H9 (cell line): ENCODE data around the gene RALGAPA2. TPM values are rescaled to one million over a fixed set of nuclear protein-coding genes. Genes with fewer than 3 reads are reported as not detected.

ENCODE experiments used
- DNase-seq: peaks from one replicate; pipeline ENCODE4 v3.0.0-alpha.2; 2017
- H2AFZ ChIP-seq: one replicate; pipeline ENCODE4 v1.6.1; 2013; ENCODE audit warnings: mild to moderate bottlenecking, low read length, control low read depth, moderate library complexity
- H2AK5ac ChIP-seq: 2 replicates; pipeline ENCODE4 v1.6.1; 2013; ENCODE audit warnings: low read length, control low read depth, mixed read lengths; ENCODE audit not compliant: insufficient read length
- H2BK120ac ChIP-seq: one replicate; pipeline ENCODE4 v1.6.1; 2013; ENCODE audit warnings: low read depth, mild to moderate bottlenecking, low read length, control low read depth, inconsistent platforms; ENCODE audit not compliant: poor library complexity, severe bottlenecking
- H2BK12ac ChIP-seq: 2 replicates; pipeline ENCODE4 v1.6.1; 2013; ENCODE audit warnings: low read length, control low read depth, mixed read lengths, low read depth; ENCODE audit not compliant: insufficient read length
- H2BK15ac ChIP-seq: 2 replicates; pipeline ENCODE4 v1.6.1; 2013; ENCODE audit warnings: low read depth, low read length, control low read depth
- H2BK20ac ChIP-seq: one replicate; pipeline ENCODE4 v1.6.1; 2013; ENCODE audit warnings: low read depth, mild to moderate bottlenecking, low read length, control low read depth, inconsistent platforms; ENCODE audit not compliant: poor library complexity, severe bottlenecking
- H2BK5ac ChIP-seq: 2 replicates; pipeline ENCODE4 v1.6.1; 2013; ENCODE audit warnings: low read length, control low read depth, mixed read lengths; ENCODE audit not compliant: insufficient read length
- H3K14ac ChIP-seq: 2 replicates; pipeline ENCODE4 v1.6.1; 2013; ENCODE audit warnings: low read length, control low read depth; ENCODE audit not compliant: insufficient read depth
- H3K18ac ChIP-seq: 2 replicates; pipeline ENCODE4 v1.6.1; 2013; ENCODE audit warnings: low read depth, mild to moderate bottlenecking, mixed read lengths, low read length, control low read depth; ENCODE audit not compliant: insufficient read length
- H3K23ac ChIP-seq: 2 replicates; pipeline ENCODE4 v1.6.1; 2013; ENCODE audit warnings: low read length, control low read depth, mixed read lengths, low read depth; ENCODE audit not compliant: insufficient read length
- H3K23me2 ChIP-seq: 2 replicates; pipeline ENCODE4 v1.6.1; 2013; ENCODE audit warnings: low read depth, mild to moderate bottlenecking, mixed read lengths, low read length, control low read depth; ENCODE audit not compliant: insufficient read length, poor library complexity, severe bottlenecking
- H3K27ac ChIP-seq: 2 replicates; pipeline ENCODE4 v1.5.1; 2013; ENCODE audit warnings: low read length, control low read depth, mixed read lengths, low read depth; ENCODE audit not compliant: insufficient read length
- H3K27me3 ChIP-seq: 2 replicates; pipeline ENCODE4 v1.6.1; 2013; ENCODE audit warnings: low read length, control low read depth, inconsistent platforms; ENCODE audit not compliant: insufficient read depth
- H3K4ac ChIP-seq: 2 replicates; pipeline ENCODE4 v1.6.1; 2013; ENCODE audit warnings: low read depth, mild to moderate bottlenecking, control low read depth, inconsistent platforms, low read length, moderate library complexity
- H3K4me1 ChIP-seq: 2 replicates; pipeline ENCODE4 v1.6.1; 2013; ENCODE audit warnings: low read length, control low read depth, inconsistent platforms; ENCODE audit not compliant: insufficient read depth
- H3K4me2 ChIP-seq: 2 replicates; pipeline ENCODE4 v1.6.1; 2013; ENCODE audit warnings: low read length, control low read depth, mixed read lengths; ENCODE audit not compliant: insufficient read length, insufficient read depth
- H3K56ac ChIP-seq: 2 replicates; pipeline ENCODE4 v1.6.1; 2013; ENCODE audit warnings: low read depth, mild to moderate bottlenecking, mixed read lengths, low read length, control low read depth; ENCODE audit not compliant: insufficient read length
- H3K79me1 ChIP-seq: 2 replicates; pipeline ENCODE4 v1.6.1; 2013; ENCODE audit warnings: low read depth, mild to moderate bottlenecking, moderate library complexity, low read length, control low read depth, inconsistent platforms; ENCODE audit not compliant: insufficient read depth, poor library complexity, severe bottlenecking
- H3K79me2 ChIP-seq: 2 replicates; pipeline ENCODE4 v1.6.1; 2013; ENCODE audit warnings: low read length, control low read depth, inconsistent platforms; ENCODE audit not compliant: insufficient read depth
- H3K9ac ChIP-seq: 2 replicates; pipeline ENCODE4 v1.6.1; 2013; ENCODE audit warnings: low read length, control low read depth, mixed read lengths; ENCODE audit not compliant: insufficient read length; ENCODE audit errors: extremely low read depth
- H3K9me3 ChIP-seq: one replicate; pipeline ENCODE4 v1.6.1; 2013; ENCODE audit warnings: low read depth, low read length, inconsistent platforms; ENCODE audit not compliant: control insufficient read depth
- H3T11ph ChIP-seq: one replicate; pipeline ENCODE4 v1.6.1; 2013; ENCODE audit warnings: mild to moderate bottlenecking, low read length, control low read depth, inconsistent platforms
- H4K20me1 ChIP-seq: one replicate; pipeline ENCODE4 v1.6.1; 2013; ENCODE audit not compliant: control insufficient read depth, insufficient read length, insufficient read depth
- H4K5ac ChIP-seq: 2 replicates; pipeline ENCODE4 v1.6.1; 2013; ENCODE audit warnings: low read depth, mild to moderate bottlenecking, mixed read lengths, low read length, control low read depth; ENCODE audit not compliant: insufficient read length
- H4K8ac ChIP-seq: replicated peaks from 2 replicates; pipeline ENCODE4 v1.6.1; 2013; ENCODE audit warnings: low read length, control low read depth, mixed read lengths, low read depth; ENCODE audit not compliant: insufficient read length
- H4K91ac ChIP-seq: 2 replicates; pipeline ENCODE4 v1.6.1; 2013; ENCODE audit warnings: low read depth, mild to moderate bottlenecking, moderate library complexity, mixed read lengths, low read length, control low read depth; ENCODE audit not compliant: insufficient read length
- H3K27ac Mint-ChIP-seq, 3 experiments: 2 replicates in 2 of 3; 3 replicates in 1 of 3; pipeline ENCODE4 v1.8.0; 2020 to 2021; ENCODE audit warnings: mixed read lengths in 3 of 3, mild to moderate bottlenecking in 1 of 3, moderate library complexity in 1 of 3
- H3K27me3 Mint-ChIP-seq: 2 replicates; pipeline ENCODE4 v1.8.0; 2021; ENCODE audit warnings: low read depth, mild to moderate bottlenecking, moderate library complexity, mixed read lengths
- H3K36me3 Mint-ChIP-seq, 3 experiments: 2 replicates in 2 of 3; 3 replicates in 1 of 3; pipeline ENCODE4 v1.8.0; 2020 to 2021; ENCODE audit warnings: low read depth in 3 of 3, mixed read lengths in 3 of 3; ENCODE audit not compliant: insufficient read depth in 1 of 3
- H3K4me1 Mint-ChIP-seq, 2 experiments: 2 replicates each; pipeline ENCODE4 v1.8.0; 2020; ENCODE audit warnings: mixed read lengths in 2 of 2
- H3K4me3 Mint-ChIP-seq, 2 experiments: 2 replicates in 1 of 2; 3 replicates in 1 of 2; pipeline ENCODE4 v1.8.0; 2020 to 2021; ENCODE audit warnings: mild to moderate bottlenecking in 2 of 2, mixed read lengths in 2 of 2, moderate library complexity in 1 of 2
- H3K9me3 Mint-ChIP-seq, 2 experiments: 2 replicates in 1 of 2; 3 replicates in 1 of 2; pipeline ENCODE4 v1.8.0; 2020; ENCODE audit warnings: mild to moderate bottlenecking in 2 of 2, mixed read lengths in 2 of 2, moderate library complexity in 1 of 2
- WGBS: extraction: QIAGEN DNeasy Blood & Tissue Kit; methylation state at CpG from one replicate; pipeline ENCODE4 v1.1.7; 2013; ENCODE audit warnings: missing lambda C conversion rate, low lambda C conversion rate, mixed read lengths; ENCODE audit not compliant: insufficient read length; ENCODE audit errors: extremely low coverage; 5-methylcytosine and 5-hydroxymethylcytosine counted together
- total RNA-seq: library from RNA; stranded (reverse); gene quantifications from 2 replicates; pipeline ENCODE4 v1.2.1, GENCODE V29; 2021
- TF ChIP-seq, protein P1 (sequence below): fragments of 200-600 bp; sonication (generic); conservative IDR thresholded peaks from 3 replicates; pipeline ENCODE4 v1.8.0; 2021; ENCODE audit warnings: antibody characterized with exemption, mild to moderate bottlenecking

RALGAPA2 gene
- total RNA-seq, 1 experiment from 2014 or later: 16.6 TPM

GRCh38 chr20:20405623-20406022 is 306.8 kb downstream of the RALGAPA2 start:
- Histone ChIP-seq H2BK15ac (no peak overlapping the region), H3K56ac (no peak overlapping the region), H4K5ac (no peak overlapping the region), H3K18ac (no peak overlapping the region), H2BK20ac (no peak overlapping the region), H3K27ac (no peak overlapping the region), H3K9me3 (no peaks in the 10 kb centered on the region), H3K9ac (no peak overlapping the region), H2BK5ac (no peak overlapping the region), H3K79me1 (no peaks in the 10 kb centered on the region), H3T11ph (no peak overlapping the region), H3K14ac (no peak overlapping the region), H4K91ac (no peak overlapping the region), H3K4me2 (no peak overlapping the region), H3K4ac (no peak overlapping the region), H2AFZ (no peak overlapping the region), H3K79me2 (no peaks in the 10 kb centered on the region), H2BK12ac (no peak overlapping the region), H3K23me2 (no peaks in the 10 kb centered on the region), H3K27me3 (no peaks in the 10 kb centered on the region), H4K8ac (no peak overlapping the region), H3K4me1 (no peaks in the 10 kb centered on the region), H4K20me1 (no peaks in the 10 kb centered on the region), H2BK120ac (no peak overlapping the region), H3K23ac (no peak overlapping the region), H2AK5ac (no peak overlapping the region)
- no peaks in the 10 kb centered on the region; a peak in 2 of 7 replicates for H3K36me3 Mint-ChIP-seq
- no peak for DNase-seq
- no peaks in the 10 kb centered on the region for H3K9me3 Mint-ChIP-seq
- no peaks in the 10 kb centered on the region; the same call in none of the 2 replicates for H3K27me3 Mint-ChIP-seq
- no CpG with 5 or more reads among the region's 10 CpGs for WGBS
- H3K4me3 Mint-ChIP-seq: no peak overlapping the region
- H3K27ac Mint-ChIP-seq: no peak overlapping the region
- TF ChIP-seq, protein P1, sequence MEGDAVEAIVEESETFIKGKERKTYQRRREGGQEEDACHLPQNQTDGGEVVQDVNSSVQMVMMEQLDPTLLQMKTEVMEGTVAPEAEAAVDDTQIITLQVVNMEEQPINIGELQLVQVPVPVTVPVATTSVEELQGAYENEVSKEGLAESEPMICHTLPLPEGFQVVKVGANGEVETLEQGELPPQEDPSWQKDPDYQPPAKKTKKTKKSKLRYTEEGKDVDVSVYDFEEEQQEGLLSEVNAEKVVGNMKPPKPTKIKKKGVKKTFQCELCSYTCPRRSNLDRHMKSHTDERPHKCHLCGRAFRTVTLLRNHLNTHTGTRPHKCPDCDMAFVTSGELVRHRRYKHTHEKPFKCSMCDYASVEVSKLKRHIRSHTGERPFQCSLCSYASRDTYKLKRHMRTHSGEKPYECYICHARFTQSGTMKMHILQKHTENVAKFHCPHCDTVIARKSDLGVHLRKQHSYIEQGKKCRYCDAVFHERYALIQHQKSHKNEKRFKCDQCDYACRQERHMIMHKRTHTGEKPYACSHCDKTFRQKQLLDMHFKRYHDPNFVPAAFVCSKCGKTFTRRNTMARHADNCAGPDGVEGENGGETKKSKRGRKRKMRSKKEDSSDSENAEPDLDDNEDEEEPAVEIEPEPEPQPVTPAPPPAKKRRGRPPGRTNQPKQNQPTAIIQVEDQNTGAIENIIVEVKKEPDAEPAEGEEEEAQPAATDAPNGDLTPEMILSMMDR: no peak
- peaks cover 17 to 30% of the 10 kb centered on the region in 2 experiments for H3K4me1 Mint-ChIP-seq
